A172 (cell line): ENCODE results near the gene COMT. TPM values are rescaled to one million over a fixed set of nuclear protein-coding genes. Genes with fewer than 3 reads are reported as not detected.
"Not testable (repeated sequence)": the region's sequence is repeated elsewhere in the genome, so short reads cannot be mapped to it uniquely, and the experiment has no call there.

ENCODE experiments used
- DNase-seq: peaks from one replicate; pipeline ENCODE4 v3.0.0-alpha.2; 2015; ENCODE audit warnings: low spot score
- total RNA-seq: library from RNA; depleted of rRNA; stranded (reverse); fragments of >200 nt; shearing (Covaris generic); gene quantifications from 2 replicates; pipeline ENCODE4 v1.2.3, GENCODE V29; 2014; rRNA removed

The COMT gene
- 91.9 and 130 TPM in 2 replicates for total RNA-seq

- DNase-seq: no peak
Measured at GRCh38 chr22:19941365-19942082, at the start of gene COMT, which contains the start of gene TXNRD2. Gene COMT, plus strand, starts transcription at chr22:19941772. Its CDS starts 20,755 bp downstream, at chr22:19962527. Gene TXNRD2, minus strand, starts transcription at chr22:19941818. Its CDS starts 15 bp downstream, at chr22:19941803.

- peak; percentile 45 for DNase-seq
Measured at GRCh38 chr22:19892257-19892879, 49.2 kb upstream of the COMT start.

DNA sequence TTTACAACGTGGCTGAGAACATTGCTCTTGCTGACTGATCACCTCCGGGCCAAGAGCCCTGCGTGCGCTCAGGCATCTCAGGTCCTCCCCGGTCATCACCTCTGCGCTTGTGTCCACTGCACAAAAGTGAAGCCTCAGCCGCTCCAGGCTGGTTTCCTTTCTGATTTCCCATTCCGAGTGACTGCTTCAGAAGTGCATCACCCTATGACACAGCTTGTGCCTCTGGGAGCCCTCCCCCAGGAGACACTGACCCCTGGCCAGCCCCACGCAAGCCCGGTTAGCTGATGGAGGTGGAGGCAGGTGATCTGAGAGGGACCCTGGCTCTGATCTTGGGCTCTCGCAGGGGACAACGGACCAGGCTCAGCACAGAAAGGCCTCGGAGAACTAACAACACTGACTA, 48.6 kb upstream of the COMT start:
- DNase-seq: no peak

DNA sequence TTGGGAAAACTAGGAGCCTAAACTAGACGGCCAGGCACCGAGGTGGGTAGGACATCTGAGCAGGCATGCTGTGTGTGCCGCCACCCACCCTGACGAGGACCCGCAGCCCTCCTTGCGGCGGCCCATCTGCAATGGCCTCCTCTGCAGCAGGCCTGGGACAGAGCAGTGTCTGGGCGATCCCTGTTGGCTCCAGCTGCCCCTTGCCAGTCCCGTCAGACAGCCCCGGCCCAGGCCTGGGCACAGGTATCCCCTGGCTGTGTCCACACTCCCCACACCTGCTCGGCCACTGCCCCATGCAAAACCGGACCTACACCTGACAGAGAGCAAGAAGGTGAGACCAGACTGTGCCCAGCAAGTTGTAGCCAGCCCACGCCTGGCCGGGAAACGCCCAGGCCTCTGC, 48.2 kb upstream of the COMT start:
- DNase-seq: no peak

GRCh38 chr22:19895160-19895849, 46.3 kb upstream of the COMT start:
- DNase-seq: no peak

- no peak for DNase-seq
Measured at GRCh38 chr22:19896665-19897355, 44.8 kb upstream of the COMT start.

- DNase-seq: no peak
Measured at GRCh38 chr22:19897726-19898125, 43.8 kb upstream of the COMT start.

GRCh38 chr22:19898145-19898544, 43.4 kb upstream of the COMT start:
- no peak for DNase-seq

- no peak for DNase-seq
Measured at GRCh38 chr22:19898831-19899567, 42.6 kb upstream of the COMT start.

GRCh38 chr22:19900707-19901436, 40.7 kb upstream of the COMT start:
- DNase-seq: no peak

DNA sequence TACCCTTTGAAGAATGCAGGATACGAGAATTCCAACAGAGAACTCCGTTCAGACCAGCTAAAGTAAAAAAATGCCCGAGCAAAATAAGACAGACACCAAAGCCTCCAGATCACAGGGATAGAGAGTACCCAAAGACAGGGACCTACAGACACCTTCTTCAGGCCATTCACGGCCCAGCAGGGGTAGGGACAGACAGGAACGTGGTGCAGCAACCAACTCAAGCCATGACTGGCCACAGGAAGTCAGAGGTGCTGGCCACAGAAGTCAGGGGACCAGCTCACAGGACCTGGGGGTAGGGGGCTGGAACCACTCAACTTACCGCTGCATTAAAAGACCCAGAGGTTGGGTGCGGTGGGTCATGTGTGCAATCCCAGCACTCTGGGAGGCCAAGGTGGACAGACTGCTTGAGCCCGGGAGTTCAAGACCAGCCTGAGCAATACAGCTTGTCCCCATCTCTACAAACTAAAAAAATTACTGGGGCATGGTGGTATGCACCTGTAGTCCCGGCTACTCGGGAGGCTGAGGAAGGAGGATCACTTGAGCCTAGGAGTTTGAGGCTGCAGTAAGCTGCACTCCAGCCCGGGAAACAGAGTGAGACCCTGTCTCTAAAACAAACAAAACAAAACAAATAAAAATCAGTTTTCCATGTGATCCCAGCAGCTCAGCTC, 39.9 kb upstream of the COMT start:
- DNase-seq: no peak

DNA sequence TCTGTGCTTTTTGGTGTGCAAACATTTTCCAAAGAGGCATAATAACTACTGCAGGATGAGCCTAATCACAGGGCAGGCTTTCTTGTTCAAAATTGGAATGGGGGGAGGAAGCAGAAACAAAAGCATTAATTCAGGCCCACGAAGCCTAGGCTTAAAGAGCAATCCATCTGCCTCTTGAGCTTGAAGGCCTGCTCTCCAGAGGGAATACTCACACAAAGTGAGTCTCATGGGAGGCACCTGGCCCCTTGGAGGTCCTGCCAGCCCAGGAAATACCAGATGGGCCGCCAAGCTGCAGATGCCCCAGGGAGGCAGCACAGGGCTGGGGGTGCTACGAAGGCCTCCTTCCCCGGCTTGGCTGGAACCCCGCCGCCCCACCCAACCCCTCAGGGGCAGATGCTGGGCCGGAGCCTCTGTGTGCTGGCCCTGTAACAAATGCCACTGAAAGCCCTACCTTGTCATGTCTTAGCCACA, 39.3 kb upstream of the COMT start:
- no peak for DNase-seq

GRCh38 chr22:19903031-19903430, 38.5 kb upstream of the COMT start:
- DNase-seq: no peak

DNA sequence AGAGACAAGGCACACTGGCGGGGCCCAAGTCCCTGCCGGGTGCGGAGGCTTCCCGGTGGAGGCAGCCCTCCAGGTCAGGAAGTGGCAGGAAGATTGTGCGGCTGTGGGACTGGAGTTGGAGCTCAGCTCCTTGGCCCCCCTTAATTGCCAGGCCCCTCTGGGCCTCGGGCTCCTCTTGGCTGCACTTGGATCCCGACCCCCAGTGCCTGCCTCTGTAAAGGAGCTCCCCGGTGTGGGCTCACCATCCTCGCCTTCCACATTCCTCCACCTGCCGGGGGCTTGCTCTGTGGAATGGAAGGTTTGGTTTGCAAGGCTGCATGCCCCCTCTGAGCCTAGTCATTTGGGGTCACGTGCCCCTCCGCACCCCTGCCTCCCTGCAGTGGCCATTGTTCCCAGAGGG, 38.1 kb upstream of the COMT start:
- no peak for DNase-seq

- DNase-seq: no peak
Measured at GRCh38 chr22:19904174-19904856, 37.3 kb upstream of the COMT start.

DNA sequence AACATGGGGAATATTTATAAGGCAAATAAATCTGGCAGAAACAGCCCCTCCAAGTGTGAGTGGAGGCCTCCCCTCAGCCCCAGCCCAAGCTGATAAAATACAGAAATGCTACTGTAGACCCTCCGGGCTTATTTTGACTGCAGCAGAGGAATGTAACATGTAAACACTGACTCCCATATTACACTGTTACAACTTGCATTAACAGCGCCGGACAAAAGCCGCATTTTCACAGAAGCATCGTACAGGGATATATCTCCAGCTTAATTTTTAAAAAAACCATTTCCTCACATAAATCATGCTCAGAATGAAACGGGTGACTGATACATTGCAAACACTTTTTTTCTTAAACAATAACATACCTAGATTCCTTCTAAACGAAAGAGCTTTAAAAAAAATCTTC, 36.6 kb upstream of the COMT start:
- no peak for DNase-seq

GRCh38 chr22:19905347-19906276, 36.0 kb upstream of the COMT start:
- no peak for DNase-seq

GRCh38 chr22:19906864-19907263, 34.7 kb upstream of the COMT start:
- DNase-seq: not testable (repeated sequence)
